SK-N-MC (cell line): ENCODE measurements around the gene OR2C1.

Experiments
- EZH2 ChIP-seq: fragments of 200-600 bp; sonication (generic); IDR thresholded peaks from one replicate; pipeline ENCODE4 v1.6.1; 2017; ENCODE audit warnings: antibody characterized with exemption
- POLR2AphosphoS5 ChIP-seq: IDR thresholded peaks from 2 replicates; pipeline ENCODE4 v1.6.1; 2012; ENCODE audit warnings: mild to moderate bottlenecking, low read depth, low read length, borderline replicate concordance

- TF ChIP-seq POLR2AphosphoS5: no peak
- no peak for TF ChIP-seq EZH2
These were observed 49.6 kb upstream of the OR2C1 start for GRCh38 chr16:3306078-3306477.
